Measurements from ENCODE around the gene CD5L. TPM values are rescaled to one million over a fixed set of nuclear protein-coding genes. Genes with fewer than 3 reads are reported as not detected.

Gene CD5L
- polyA plus RNA-seq, 3 donors, result not detected

DNA sequence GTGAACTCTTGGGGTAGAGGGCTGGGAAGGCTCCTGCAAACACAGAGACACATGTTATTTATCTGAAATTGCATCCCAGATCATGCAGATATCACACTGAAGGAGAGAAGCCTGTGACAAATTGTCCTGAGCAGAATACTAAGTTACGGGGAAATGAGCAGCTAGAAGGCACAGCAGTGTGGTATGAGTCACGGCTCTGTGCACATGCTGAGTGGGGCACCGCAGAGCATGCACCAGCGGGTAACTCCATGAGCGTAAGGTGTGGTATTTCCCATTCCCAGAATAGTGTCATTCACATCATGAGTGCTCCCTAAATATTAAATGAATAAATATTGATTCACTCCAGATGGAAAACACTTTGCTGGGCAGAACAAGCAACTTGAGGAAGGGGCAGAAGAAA lies 43.4 kb downstream of the CD5L start:
- no peak for TF ChIP-seq CTCF (IDR thresholded peaks at IDR 0.05)
- Mint-ChIP-seq H3K4me1 (no peaks in the 10 kb centered on the region), H3K27me3 (ENCODE audit: low read depth in 3 of 3) (peaks cover 2 to 9% (median 2%) of the 10 kb centered on the region in 3 donors), H3K4me3 (no peak overlapping the region), H3K36me3 (peaks cover 0 to 1% of the 10 kb centered on the region in 2 donors), H3K27ac (no peak overlapping the region), H3K9me3 (peaks cover 1 to 11% (median 6%) of the 10 kb centered on the region in 7 donors)
- no peak overlapping the region for H2AFZ ChIP-seq (ENCODE audit: insufficient read depth, low read depth, low read length, poor library complexity, severe bottlenecking)
- H3K4me1 ChIP-seq (ENCODE audit: control insufficient read depth in 1 of 2, insufficient read depth in 2 of 2, low read length in 2 of 2), result no peaks in the 10 kb centered on the region
- H3K27me3 ChIP-seq (ENCODE audit: control insufficient read depth in 2 of 2, insufficient read depth in 2 of 2, low read length in 2 of 2), result no peaks in the 10 kb centered on the region
- no peak overlapping the region for H3K4me3 ChIP-seq (replicated peaks in 1 of 3; ENCODE audit: low read depth in 2 of 3, low read length in 3 of 3)
- H3K9ac ChIP-seq (ENCODE audit: insufficient read depth, low read length, poor library complexity, severe bottlenecking), result no peak overlapping the region
- H3K27ac ChIP-seq (ENCODE audit: low read depth in 1 of 2, low read length in 2 of 2), result no peak overlapping the region
- DNase-seq, result no peak
- 50% methylated on average over 1 of the region's 5 CpGs for WGBS (ENCODE audit: insufficient coverage)
- H3K36me3 ChIP-seq (replicated peaks in 1 of 2; ENCODE audit: control insufficient read depth in 1 of 2, insufficient read depth in 2 of 2, low read length in 2 of 2), result no peaks in the 10 kb centered on the region
- no peaks in the 10 kb centered on the region for H3K79me2 ChIP-seq (ENCODE audit: insufficient read depth, low read length)
- peaks cover 0 to 6% of the 10 kb centered on the region in 2 donors for H3K9me3 ChIP-seq (replicated peaks in 1 of 2; ENCODE audit: control insufficient read depth in 1 of 2, insufficient read depth in 1 of 2, low read length in 2 of 2)
- H4K20me1 ChIP-seq (ENCODE audit: insufficient read depth, low read length), result no peaks in the 10 kb centered on the region
- no peak overlapping the region for H3K4me2 ChIP-seq (replicated peaks; ENCODE audit: extremely low read depth, low read length, poor library complexity, severe bottlenecking)
- intact Hi-C loops (cut with micrococcal nuclease), result no loop called here

DNA sequence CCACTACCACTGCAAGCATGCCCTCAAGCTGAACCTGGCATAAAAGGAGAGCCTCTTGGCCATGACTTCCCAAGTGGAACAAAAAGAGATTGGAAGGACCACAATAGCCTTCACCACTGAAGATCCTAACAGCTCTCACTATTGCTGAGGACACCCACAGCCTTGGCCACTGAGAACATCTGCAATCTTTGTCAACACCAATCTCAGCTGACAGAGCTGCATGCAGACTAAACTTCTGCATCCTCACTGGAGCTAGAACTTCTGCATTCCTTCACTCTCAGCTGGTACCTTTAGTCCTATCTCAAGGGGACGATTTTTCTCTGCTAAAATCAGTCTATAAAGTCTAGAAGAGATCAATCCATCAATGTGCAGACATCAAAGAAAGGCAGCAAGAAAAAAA lies 56.4 kb downstream of the CD5L start:
- H3K4me1 Mint-ChIP-seq, result peaks cover 29% of the 10 kb centered on the region

More for the DNA sequence above, 56.4 kb downstream of the CD5L start:
- no peak overlapping the region for H2AFZ ChIP-seq (ENCODE audit: insufficient read depth, low read depth, low read length, poor library complexity, severe bottlenecking)
- no peaks in the 10 kb centered on the region for H3K9me3 ChIP-seq (replicated peaks in 1 of 2; ENCODE audit: control insufficient read depth in 1 of 2, insufficient read depth in 1 of 2, low read length in 2 of 2)
- WGBS (ENCODE audit: insufficient coverage), result 40% methylated on average over 1 of the region's 1 CpG
- intact Hi-C loops (cut with micrococcal nuclease), result no loop called here
- H3K36me3 Mint-ChIP-seq, result no peaks in the 10 kb centered on the region
- H3K36me3 ChIP-seq (replicated peaks in 1 of 2; ENCODE audit: control insufficient read depth in 1 of 2, insufficient read depth in 2 of 2, low read length in 2 of 2), result no peaks in the 10 kb centered on the region
- no peak overlapping the region for H3K27ac ChIP-seq (ENCODE audit: low read depth in 1 of 2, low read length in 2 of 2)
- no peaks in the 10 kb centered on the region for H3K27me3 ChIP-seq (ENCODE audit: control insufficient read depth in 2 of 2, insufficient read depth in 2 of 2, low read length in 2 of 2)
- peaks cover 1 to 11% (median 7%) of the 10 kb centered on the region in 3 donors for H3K27me3 Mint-ChIP-seq (ENCODE audit: low read depth in 3 of 3)
- H4K20me1 ChIP-seq (ENCODE audit: insufficient read depth, low read length), result no peaks in the 10 kb centered on the region
- peak overlapping the region in 1 of 2 donors; percentile 14 for H3K4me3 Mint-ChIP-seq
- TF ChIP-seq CTCF (IDR thresholded peaks at IDR 0.05), result no peak
- no peak overlapping the region for H3K4me2 ChIP-seq (replicated peaks; ENCODE audit: extremely low read depth, low read length, poor library complexity, severe bottlenecking)
- H3K9ac ChIP-seq (ENCODE audit: insufficient read depth, low read length, poor library complexity, severe bottlenecking), result no peak overlapping the region
- peak overlapping the region in 1 of 7 donors; percentile 38 for H3K27ac Mint-ChIP-seq
- peaks cover 27 to 30% of the 10 kb centered on the region in 2 donors for H3K4me1 ChIP-seq (ENCODE audit: control insufficient read depth in 1 of 2, insufficient read depth in 2 of 2, low read length in 2 of 2)
- peaks cover 0 to 4% (median 2%) of the 10 kb centered on the region in 7 donors for H3K9me3 Mint-ChIP-seq
- peak in 1 of 3 donors; percentile 13 for DNase-seq
- no peak overlapping the region for H3K4me3 ChIP-seq (replicated peaks in 1 of 3; ENCODE audit: low read depth in 2 of 3, low read length in 3 of 3)
- H3K79me2 ChIP-seq (ENCODE audit: insufficient read depth, low read length), result no peaks in the 10 kb centered on the region

Measured in CD14-positive monocyte (primary cell).